ENCODE data around the gene ACYP1.

DNA sequence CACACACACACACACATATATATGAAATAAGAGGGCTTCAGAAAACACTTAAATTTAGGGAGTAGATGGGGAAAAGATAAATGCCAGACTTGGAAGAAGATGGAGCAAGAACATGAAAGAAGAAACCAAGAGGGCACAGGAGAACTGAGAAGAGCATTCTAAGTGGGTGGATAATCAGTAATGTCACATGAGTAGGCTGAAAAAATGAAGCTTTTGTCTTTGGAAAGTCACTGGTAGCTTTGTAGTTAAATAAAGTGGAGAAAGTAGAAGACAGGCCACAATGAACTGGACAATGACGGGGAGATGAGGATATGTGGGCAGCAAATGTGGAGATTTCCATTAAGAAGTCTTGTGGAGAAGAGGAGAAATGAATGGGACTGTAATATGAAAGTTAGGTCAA is 3.4 kb upstream of the ACYP1 start:
- TF ChIP-seq, protein P1, sequence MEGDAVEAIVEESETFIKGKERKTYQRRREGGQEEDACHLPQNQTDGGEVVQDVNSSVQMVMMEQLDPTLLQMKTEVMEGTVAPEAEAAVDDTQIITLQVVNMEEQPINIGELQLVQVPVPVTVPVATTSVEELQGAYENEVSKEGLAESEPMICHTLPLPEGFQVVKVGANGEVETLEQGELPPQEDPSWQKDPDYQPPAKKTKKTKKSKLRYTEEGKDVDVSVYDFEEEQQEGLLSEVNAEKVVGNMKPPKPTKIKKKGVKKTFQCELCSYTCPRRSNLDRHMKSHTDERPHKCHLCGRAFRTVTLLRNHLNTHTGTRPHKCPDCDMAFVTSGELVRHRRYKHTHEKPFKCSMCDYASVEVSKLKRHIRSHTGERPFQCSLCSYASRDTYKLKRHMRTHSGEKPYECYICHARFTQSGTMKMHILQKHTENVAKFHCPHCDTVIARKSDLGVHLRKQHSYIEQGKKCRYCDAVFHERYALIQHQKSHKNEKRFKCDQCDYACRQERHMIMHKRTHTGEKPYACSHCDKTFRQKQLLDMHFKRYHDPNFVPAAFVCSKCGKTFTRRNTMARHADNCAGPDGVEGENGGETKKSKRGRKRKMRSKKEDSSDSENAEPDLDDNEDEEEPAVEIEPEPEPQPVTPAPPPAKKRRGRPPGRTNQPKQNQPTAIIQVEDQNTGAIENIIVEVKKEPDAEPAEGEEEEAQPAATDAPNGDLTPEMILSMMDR (conservative IDR thresholded peaks at IDR 0.05 in 1 of 2, IDR thresholded peaks at IDR 0.05 in 1 of 2; ENCODE audit: extremely low read depth in 1 of 2, insufficient read depth in 1 of 2, low read depth in 1 of 2, low read length in 2 of 2), result no peak
- no peak for TF ChIP-seq EZH2 (IDR thresholded peaks at IDR 0.05; ENCODE audit: borderline replicate concordance, low read length)

All from mammary epithelial cell (primary cell).